Activated naive CD4-positive, alpha-beta T cell treated with anti-CD3 and anti-CD28 coated beads, Interleukin-2, amount 50 U/mL, for 16 hours (primary cell): ENCODE measurements around the gene SELENOH.

Experiments used
- DNase-seq: peaks from one replicate; pipeline ENCODE4 v3.0.0-alpha.2; 2020

Gene SELENOH

DNA sequence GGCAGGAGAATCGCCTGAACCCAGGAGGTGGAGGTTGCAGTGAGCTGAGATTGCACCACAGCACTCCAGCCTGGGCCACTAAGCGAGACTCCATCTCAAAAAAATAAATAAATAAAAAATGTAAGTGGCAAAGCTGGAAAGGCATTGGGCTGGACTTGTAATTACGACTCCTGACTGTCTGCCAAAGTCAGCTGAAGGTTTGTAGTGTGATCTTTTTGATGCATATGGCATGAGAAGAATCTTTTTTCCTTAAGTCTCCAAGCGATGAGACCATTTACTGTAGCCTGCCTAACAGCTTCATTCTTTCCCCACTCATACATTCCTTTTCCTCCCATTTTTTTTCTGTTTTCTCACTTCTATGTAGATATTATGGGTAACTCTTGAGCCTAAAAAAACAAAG is 45.1 kb downstream of the SELENOH start:
- no peak for DNase-seq

DNA sequence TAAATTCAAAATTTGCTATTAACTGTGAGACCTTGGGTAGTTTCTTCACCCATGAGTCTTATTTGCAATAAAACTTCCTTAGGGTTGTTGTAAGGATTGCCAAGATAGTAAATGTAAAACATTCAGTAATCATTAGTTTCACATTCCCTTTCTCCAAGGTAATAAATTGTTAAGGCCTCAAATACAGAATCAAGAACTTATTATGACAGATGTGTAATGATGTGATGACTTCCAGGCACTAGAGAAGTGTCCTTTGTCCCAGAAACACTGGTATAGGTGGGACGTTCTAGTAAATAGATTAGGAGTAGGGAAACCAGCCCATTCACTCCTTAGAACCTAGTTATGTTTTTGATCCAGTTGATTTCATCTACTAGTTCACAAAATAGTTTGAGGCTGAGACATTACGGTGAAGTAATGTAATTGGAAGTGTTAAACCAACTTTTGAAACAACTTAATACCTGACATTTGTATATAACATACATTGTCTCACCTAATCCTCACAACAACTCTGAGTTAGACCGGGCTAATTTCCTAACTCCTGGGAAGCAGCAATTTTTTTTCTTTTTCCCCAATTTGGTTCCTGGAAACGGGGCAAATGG is 45.8 kb downstream of the SELENOH start:
- no peak for DNase-seq

DNA sequence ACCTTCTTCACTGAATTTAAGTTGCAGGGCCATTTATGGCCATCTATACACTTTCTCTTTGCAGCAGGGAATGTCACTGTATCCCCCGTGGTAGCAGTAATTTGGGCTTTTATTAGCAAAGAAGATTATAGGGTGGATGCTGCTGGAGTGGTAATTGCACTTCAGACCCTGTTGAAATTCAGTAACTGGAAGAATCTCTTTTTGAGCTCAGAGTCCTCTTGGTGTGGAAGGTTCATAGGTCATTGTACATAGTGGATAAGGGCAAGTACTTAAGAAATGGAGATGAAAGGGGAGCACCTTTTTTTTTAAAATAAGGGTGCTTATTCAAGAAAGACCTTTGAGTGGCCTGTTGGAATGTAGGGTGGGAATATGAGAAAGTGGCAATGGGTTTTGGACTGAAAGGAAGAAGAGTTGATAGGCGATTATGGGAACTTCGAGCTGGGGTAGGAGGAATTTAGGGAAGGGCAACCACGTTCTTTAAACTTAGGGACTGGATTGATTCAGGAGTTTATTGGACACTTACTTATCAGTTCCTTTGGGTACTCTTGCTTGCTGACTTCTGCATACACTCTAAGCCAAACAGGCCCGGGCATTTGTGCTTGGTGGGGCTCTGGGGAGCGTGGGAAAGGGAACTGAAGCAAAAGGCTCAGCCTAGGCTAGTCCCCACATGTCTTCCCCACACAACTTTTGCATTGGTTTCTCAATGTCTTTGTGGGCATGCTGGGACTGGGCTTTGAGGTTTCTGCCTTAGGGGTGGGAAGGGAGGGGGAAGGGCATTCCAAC is 46.8 kb downstream of the SELENOH start:
- DNase-seq: no peak

DNA sequence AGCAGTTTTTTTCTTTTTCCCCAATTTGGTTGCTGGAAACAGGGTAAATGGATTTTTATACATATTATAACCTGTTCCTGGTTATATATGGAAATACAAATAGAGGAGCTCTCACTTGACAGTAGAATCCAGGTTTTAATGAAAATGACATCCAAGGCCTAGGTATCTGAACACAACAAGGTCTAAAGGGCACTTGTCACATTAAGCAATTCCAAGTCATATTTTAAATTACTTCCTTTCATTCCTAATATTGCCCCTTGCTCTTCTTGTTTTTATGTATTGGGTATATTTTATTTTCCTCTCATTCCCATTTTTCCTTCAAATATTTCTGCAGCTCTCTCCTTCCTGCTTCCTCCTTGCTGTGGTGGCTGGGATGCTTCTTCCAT is 47.4 kb downstream of the SELENOH start:
- no peak for DNase-seq

DNA sequence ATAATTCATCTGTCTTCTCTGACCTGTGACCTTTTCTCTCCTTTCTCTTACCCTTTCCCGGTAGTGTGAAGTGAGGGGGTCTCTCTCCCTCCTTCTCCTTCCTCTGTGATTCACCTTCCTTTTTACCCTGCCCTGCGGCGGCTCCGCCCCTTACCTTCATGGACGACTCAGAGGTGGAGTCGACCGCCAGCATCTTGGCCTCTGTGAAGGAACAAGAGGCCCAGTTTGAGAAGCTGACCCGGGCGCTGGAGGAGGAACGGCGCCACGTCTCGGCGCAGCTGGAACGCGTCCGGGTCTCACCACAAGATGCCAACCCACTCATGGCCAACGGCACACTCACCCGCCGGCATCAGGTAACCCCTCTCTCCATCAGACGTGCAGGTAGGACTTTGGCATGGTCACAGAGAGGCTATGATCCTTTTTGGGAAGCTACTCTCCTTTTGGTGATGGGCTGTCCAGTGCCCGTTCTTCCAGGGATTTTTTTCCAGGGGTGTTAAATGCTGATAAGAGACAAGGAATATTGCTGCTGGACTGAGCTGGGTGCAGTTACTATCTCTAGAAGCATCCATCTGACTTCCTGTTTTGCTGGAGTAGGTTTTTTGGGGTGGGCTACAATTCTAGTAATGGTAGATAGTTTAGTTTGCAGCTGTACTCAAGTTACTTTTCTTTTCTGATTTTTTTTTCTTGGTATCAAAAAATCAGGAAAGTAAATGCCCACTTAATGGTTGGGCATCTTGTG is 50.2 kb downstream of the SELENOH start:
- DNase-seq: no peak

DNA sequence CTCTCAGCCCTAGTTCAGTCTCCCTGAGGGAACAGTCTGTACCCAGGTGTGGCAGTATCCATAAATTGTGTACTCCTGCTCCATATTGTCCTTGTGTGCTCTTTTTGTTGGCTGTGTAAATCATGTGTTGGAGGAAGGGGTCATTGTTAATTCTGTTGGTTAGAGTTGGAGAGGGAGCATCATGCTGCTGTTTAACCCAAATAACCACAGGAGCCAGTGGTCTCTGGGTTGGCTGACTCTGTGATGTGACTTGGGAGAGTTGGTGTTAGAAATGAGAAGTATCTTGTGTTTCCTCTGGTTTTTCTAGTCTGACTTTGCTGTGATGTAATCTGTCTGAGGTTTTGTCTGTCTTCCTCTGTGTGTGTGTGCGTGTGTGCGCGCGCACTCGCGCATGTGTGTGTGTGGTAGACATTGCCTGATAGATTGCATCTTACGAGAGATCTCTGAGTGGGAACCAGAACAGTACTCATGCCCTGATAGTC is 50.8 kb downstream of the SELENOH start:
- peak; percentile 82 for DNase-seq

DNA sequence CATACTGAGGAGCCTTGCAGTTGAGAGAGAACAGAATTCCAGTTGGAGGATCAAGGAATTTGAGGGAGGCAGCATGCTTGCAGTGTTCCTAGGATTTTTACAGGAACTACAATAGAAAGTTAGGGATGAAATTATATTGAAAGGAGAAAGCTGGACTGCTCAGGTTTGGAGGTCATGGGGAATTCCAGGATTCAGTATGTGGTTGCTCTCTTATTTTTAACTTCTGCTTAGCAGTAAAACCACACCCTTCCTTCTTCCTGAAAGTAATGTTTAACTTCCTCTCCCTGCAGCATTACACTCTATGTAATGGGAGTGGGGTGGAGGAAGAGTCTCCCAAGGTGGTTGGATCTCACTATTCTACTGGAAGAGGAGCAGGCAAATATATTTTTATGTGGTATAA is 51.6 kb downstream of the SELENOH start:
- DNase-seq: no peak
